NB4 (cell line): ENCODE data around the gene PTOV1.

Experiments
- DNase-seq: peaks from one replicate; pipeline ENCODE4 v3.0.0; 2010; ENCODE audit warnings: low read depth
- H3K4me3 ChIP-seq: one replicate; pipeline ENCODE4 v1.5.1; 2011; ENCODE audit warnings: mild to moderate bottlenecking, low read depth, low read length, moderate library complexity
- MYC ChIP-seq: IDR thresholded peaks from 2 replicates; pipeline ENCODE4 v1.6.1; 2011; ENCODE audit warnings: low read depth, low read length
- POLR2A ChIP-seq: IDR thresholded peaks from 2 replicates; pipeline ENCODE4 v1.6.1; 2011; ENCODE audit warnings: mild to moderate bottlenecking; ENCODE audit not compliant: insufficient read length; ENCODE audit errors: extremely low read depth
- TF ChIP-seq, protein P1 (sequence below): IDR thresholded peaks from 2 replicates; pipeline ENCODE4 v1.6.1; 2011; ENCODE audit warnings: low read depth, low read length
- TF ChIP-seq, protein P2 (sequence below): IDR thresholded peaks from one replicate; pipeline ENCODE4 v1.5.1; 2012; ENCODE audit warnings: low read depth, low read length

The PTOV1 gene

DNA sequence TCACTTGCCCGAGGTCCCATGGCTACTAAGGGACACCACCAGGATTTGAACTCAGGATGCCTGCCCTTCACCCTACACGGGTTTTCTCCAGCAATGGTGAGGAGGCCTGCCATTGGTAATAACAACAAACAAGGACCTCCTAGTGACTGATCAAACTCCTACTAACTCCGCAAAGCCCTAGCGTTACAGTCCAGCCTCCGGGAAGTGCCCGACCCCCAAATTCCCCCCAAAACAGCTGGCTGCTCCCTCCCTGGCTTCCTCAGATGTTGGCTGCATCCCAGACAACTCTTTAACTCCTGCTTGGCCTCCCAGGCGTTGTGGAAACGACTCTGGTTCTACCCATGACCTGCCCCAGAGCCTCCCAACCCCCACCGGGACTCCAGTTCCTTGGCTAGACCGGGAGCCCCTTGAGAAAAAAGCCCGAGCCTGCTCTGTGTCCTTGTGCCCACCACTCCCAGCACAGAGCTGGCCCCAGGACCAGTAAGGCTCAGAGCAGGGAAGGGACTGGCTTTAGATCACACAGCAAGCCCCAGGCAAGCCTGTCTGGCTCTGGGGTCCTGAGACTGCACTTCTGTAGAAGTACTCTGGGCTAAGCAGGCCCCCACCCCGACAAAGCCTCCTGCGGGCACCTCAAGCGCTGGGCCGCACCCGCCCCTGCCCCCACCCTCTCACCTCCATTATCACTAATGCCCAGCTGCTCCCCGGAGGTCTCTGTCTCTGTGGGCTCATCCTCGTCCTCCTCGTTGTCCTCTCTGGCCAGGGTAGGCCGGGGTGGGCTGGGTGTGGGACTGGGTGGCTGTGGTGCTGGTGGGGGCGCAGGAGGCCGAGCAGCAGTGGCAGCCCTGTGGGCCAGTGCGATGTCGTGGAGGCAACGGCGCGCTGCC, 21.5 kb downstream of the PTOV1 start:
- no peak for DNase-seq
- TF ChIP-seq, protein P1, sequence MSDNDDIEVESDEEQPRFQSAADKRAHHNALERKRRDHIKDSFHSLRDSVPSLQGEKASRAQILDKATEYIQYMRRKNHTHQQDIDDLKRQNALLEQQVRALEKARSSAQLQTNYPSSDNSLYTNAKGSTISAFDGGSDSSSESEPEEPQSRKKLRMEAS, result no peak
- no peak for TF ChIP-seq MYC
- TF ChIP-seq, protein P2, sequence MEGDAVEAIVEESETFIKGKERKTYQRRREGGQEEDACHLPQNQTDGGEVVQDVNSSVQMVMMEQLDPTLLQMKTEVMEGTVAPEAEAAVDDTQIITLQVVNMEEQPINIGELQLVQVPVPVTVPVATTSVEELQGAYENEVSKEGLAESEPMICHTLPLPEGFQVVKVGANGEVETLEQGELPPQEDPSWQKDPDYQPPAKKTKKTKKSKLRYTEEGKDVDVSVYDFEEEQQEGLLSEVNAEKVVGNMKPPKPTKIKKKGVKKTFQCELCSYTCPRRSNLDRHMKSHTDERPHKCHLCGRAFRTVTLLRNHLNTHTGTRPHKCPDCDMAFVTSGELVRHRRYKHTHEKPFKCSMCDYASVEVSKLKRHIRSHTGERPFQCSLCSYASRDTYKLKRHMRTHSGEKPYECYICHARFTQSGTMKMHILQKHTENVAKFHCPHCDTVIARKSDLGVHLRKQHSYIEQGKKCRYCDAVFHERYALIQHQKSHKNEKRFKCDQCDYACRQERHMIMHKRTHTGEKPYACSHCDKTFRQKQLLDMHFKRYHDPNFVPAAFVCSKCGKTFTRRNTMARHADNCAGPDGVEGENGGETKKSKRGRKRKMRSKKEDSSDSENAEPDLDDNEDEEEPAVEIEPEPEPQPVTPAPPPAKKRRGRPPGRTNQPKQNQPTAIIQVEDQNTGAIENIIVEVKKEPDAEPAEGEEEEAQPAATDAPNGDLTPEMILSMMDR, result no peak
- TF ChIP-seq POLR2A, result no peak
- no peak overlapping the region for H3K4me3 ChIP-seq

DNA sequence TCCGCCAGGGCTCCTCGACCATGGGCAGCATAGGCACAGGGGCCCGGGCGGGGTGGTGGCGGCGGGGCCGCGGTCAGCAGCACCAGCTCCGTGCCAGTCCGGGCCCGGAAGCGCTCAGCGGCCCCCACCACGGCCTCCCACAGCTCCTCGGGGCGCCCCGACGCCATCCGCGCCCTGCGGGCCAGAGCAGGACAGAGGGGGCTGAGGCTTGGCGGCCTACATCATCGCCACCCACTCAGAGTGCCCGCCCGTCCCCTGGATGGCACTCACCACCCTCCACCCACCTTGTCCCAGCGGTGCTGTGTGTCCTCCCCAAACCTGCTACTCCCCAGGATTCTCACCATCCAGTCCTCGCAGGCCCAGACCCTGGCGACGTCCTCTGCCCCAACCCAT, 22.2 kb downstream of the PTOV1 start:
- H3K4me3 ChIP-seq, result no peak overlapping the region
- no peak for DNase-seq
- TF ChIP-seq, protein P1, result no peak
- TF ChIP-seq MYC, result no peak

DNA sequence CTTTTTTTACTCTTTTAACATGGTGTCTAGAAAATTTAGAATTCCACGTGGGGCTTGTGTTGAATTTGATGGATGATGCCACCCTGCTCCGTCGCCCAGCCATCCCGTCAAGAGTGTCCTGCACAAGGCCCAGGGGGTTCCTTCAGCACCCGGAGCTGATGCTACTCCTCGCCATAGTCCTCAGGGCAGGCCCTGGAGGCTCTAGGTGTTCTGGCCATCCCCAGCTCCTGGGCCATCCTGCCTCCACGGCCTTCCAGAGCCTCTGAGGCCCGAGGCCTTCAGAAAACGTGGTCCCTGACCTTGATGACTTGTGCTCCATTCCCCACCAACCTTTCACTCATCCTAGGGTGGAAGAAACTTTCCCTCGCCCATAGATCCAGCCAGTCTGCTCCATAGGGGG, 22.9 kb downstream of the PTOV1 start:
- DNase-seq, result no peak
- H3K4me3 ChIP-seq, result no peak overlapping the region
- TF ChIP-seq, protein P2, result no peak
- TF ChIP-seq MYC, result no peak

DNA sequence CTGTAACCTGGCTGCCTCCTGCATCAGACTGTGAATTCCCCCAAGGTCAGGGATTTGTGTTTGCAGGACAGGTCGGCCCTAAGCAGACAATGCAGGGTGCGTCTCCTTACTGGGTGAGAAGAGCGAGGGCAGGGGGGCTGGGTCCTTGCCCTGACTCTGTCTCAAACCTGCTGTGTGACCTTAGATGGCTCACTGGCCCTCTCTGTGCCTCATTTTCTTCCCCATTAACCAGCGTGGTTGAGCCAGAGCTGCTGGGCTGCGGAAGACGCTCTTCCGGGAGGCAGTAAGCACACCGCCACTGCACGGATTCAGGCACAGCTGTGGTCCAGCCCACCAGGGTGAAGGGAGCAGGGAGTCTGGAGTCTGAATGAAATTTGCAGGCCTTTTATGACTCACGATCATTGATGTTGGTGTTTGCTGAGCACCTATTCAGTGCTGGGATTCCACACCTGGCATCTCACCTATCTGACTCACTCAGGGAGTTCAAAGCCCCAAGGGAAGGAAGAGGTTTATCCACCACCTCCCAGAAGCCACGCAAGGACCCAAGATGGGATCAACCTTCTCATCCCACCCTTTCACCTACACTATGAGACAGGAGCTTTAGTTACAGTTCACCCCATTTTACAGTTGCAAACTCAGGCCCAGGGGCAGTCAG, 23.7 kb downstream of the PTOV1 start:
- no peak for DNase-seq
- no peak overlapping the region for H3K4me3 ChIP-seq
- TF ChIP-seq, protein P1, result no peak
- no peak for TF ChIP-seq MYC
- no peak for TF ChIP-seq POLR2A

DNA sequence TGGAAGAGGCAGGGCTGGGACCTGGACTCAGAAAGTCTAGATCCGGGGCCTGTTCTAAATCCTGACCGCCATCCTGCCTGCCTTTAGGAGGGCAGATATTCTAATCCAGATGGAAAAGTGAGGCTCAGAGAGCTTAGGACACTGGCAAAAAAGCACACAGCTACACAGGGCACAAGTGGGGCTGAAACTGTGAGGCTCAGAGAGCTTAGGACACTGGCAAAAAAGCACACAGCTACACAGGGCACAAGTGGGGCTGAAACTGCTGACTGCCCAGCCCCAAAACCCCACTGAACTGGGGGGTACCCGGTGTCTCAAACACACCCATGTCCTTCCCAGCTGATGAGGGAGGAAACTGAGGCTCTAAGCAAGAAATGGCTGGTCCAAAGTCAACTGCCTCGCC, 24.2 kb downstream of the PTOV1 start:
- TF ChIP-seq MYC (no peak), POLR2A (no peak)
- TF ChIP-seq, protein P1, result no peak
- TF ChIP-seq, protein P2, result no peak
- peak overlapping the region; percentile 93 for H3K4me3 ChIP-seq
- DNase-seq, result no peak

DNA sequence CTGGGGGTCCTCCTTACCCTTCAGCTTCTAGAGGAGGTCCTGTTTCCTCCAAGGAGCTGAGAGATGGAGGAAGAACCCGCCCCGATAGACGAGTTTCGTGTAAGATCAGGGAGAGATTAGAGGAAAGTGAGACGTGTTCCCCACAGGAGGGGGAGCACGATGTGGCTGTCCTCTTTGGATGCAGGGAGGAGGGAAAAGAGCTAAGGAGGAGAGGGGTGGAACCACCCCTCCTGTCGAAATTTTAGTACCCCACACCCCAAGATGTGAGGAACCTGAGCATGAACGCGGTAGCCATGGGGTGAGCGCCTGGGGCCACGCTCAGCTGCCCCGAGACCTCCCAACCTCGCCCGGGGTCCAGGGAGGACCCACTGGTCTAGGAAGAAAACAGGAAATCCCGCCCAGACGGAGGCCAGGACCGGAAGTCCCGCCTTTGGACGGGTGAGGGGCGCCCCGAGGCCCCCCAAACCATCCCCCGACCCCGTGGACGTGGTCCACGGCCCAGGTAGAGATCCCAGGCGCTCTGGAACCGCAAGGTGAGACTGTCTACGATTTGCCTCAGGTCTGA, 25.0 kb downstream of the PTOV1 start:
- TF ChIP-seq, protein P1, result no peak
- peak; percentile 43 for TF ChIP-seq POLR2A
- TF ChIP-seq, protein P2, result no peak
- no peak for TF ChIP-seq MYC
- H3K4me3 ChIP-seq, result peak overlapping the region; percentile 93
- DNase-seq, result peak; percentile 64
